H1 (cell line): ENCODE measurements around the gene GAD2. TPM values are rescaled to one million over a fixed set of nuclear protein-coding genes. Genes with fewer than 3 reads are reported as not detected.

Experiments
- CTCF ChIA-PET: fragments of 300-600 bp; sonication (Branson Sonifier 250); formaldehyde crosslinking; loops from one replicate; lab custom pipeline; 2021; ENCODE audit not compliant: partially characterized antibody; lab: Charles Lee
- POLR2A ChIA-PET: fragments of 300-600 bp; sonication (Branson Sonifier 250); formaldehyde crosslinking; loops from one replicate; lab custom pipeline; 2021; ENCODE audit warnings: inconsistent platforms; ENCODE audit not compliant: partially characterized antibody; lab: Charles Lee
- DNase-seq, 2 experiments: peaks; one replicate each; pipeline versions ENCODE4 v3.0.0 to v3.0.0-alpha.2; 2010 to 2022; ENCODE audit warnings: low spot score in 2 of 2, low read depth in 1 of 2, mixed read lengths in 1 of 2
- FAIRE-seq: peaks from 2 replicates; lab custom pipeline; 2011; peaks lifted over from hg19 to GRCh38; lab: Jason Lieb, UNC
- H2AFZ ChIP-seq: 2 replicates; pipeline ENCODE4 v1.8.1; 2012; ENCODE audit warnings: low read length, inconsistent platforms
- H2AK5ac ChIP-seq: 2 replicates; pipeline ENCODE4 v1.6.1; 2013; ENCODE audit warnings: low read depth, low read length
- H2BK120ac ChIP-seq: replicated peaks from 2 replicates; pipeline ENCODE3; 2013; ENCODE audit warnings: low read depth, low read length, inconsistent platforms
- H2BK12ac ChIP-seq: 2 replicates; pipeline ENCODE4 v1.6.1; 2013; ENCODE audit warnings: low read depth, low read length
- H2BK15ac ChIP-seq: 2 replicates; pipeline ENCODE4 v1.6.1; 2013; ENCODE audit warnings: low read length
- H2BK20ac ChIP-seq: 2 replicates; pipeline ENCODE4 v1.6.1; 2013; ENCODE audit warnings: low read length
- H2BK5ac ChIP-seq: 2 replicates; pipeline ENCODE4 v1.6.1; 2013; ENCODE audit warnings: low read depth, low read length
- H3K14ac ChIP-seq: 2 replicates; pipeline ENCODE4 v1.6.1; 2013; ENCODE audit warnings: inconsistent platforms; ENCODE audit not compliant: insufficient read length
- H3K18ac ChIP-seq: 2 replicates; pipeline ENCODE4 v1.6.1; 2013; ENCODE audit warnings: low read length; ENCODE audit errors: extremely low read depth
- H3K23ac ChIP-seq: 2 replicates; pipeline ENCODE4 v1.6.1; 2013; ENCODE audit warnings: inconsistent platforms; ENCODE audit not compliant: insufficient read length
- H3K23me2 ChIP-seq: 2 replicates; pipeline ENCODE4 v1.6.1; 2013; ENCODE audit warnings: low read depth, low read length
- H3K27ac ChIP-seq: 2 replicates; pipeline ENCODE4 v1.6.1; 2011; ENCODE audit warnings: low read depth, low read length, inconsistent platforms
- H3K27me3 ChIP-seq, 4 experiments: replicated peaks in 1 of 4; 1 replicate in 1 of 4; 2 replicates in 3 of 4; pipeline versions ENCODE4 v1.6.1 to v1.8.1; 2011 to 2013; ENCODE audit warnings: low read length in 3 of 4, mild to moderate bottlenecking in 3 of 4, inconsistent platforms in 2 of 4, mixed read lengths in 2 of 4, moderate library complexity in 1 of 4; ENCODE audit not compliant: control insufficient read depth in 3 of 4, insufficient read depth in 3 of 4; ENCODE audit errors: extremely low read depth in 1 of 4
- H3K36me3 ChIP-seq, 4 experiments: 2 replicates each; pipeline versions ENCODE4 v1.6.1 to v1.8.1; 2011 to 2013; ENCODE audit warnings: mild to moderate bottlenecking in 4 of 4, low read length in 3 of 4, moderate library complexity in 2 of 4, control low read depth in 1 of 4, inconsistent platforms in 1 of 4; ENCODE audit not compliant: insufficient read depth in 4 of 4, control insufficient read depth in 2 of 4
- H3K4ac ChIP-seq: replicated peaks from 2 replicates; pipeline ENCODE3; 2013; ENCODE audit warnings: low read length, low read depth, mixed read lengths, inconsistent platforms; ENCODE audit not compliant: insufficient read length
- H3K4me1 ChIP-seq, 4 experiments: replicated peaks in 1 of 4; 1 replicate in 1 of 4; 2 replicates in 3 of 4; pipeline versions ENCODE4 v1.6.1 to v1.8.1; 2011 to 2013; ENCODE audit warnings: low read length in 3 of 4, inconsistent platforms in 2 of 4, mixed read lengths in 1 of 4; ENCODE audit not compliant: insufficient read depth in 4 of 4, control insufficient read depth in 3 of 4
- H3K4me2 ChIP-seq, 2 experiments: 2 replicates each; pipeline versions ENCODE4 v1.6.1 to v1.8.1; 2011 to 2013; ENCODE audit warnings: low read depth in 2 of 2, low read length in 2 of 2, control low read depth in 1 of 2, inconsistent platforms in 1 of 2, mild to moderate bottlenecking in 1 of 2; ENCODE audit not compliant: insufficient read depth in 1 of 2
- H3K4me3 ChIP-seq, 4 experiments: fragments of 200-600, 300-600 bp in 1 of 4; sonication (generic), shearing (Covaris generic), sonication (Bioruptor Twin) in 1 of 4; 2 replicates each; pipeline versions ENCODE4 v1.5.1 to v1.8.1; 2011 to 2016; ENCODE audit warnings: low read length in 4 of 4, low read depth in 3 of 4, control low read depth in 2 of 4, inconsistent platforms in 2 of 4, mild to moderate bottlenecking in 2 of 4, mixed read lengths in 1 of 4, moderate library complexity in 1 of 4; ENCODE audit not compliant: insufficient read depth in 2 of 4; ENCODE audit errors: extremely low read depth in 1 of 4
- H3K56ac ChIP-seq: replicated peaks from 2 replicates; pipeline ENCODE3; 2013; ENCODE audit warnings: low read depth, mild to moderate bottlenecking, mixed read lengths, low read length, inconsistent platforms; ENCODE audit not compliant: insufficient read length
- H3K79me1 ChIP-seq: 2 replicates; pipeline ENCODE4 v1.6.1; 2013; ENCODE audit warnings: low read depth, low read length, control low read depth
- H3K79me2 ChIP-seq, 2 experiments: 2 replicates each; pipeline versions ENCODE4 v1.6.1 to v1.8.1; 2012 to 2013; ENCODE audit warnings: low read length in 2 of 2, mild to moderate bottlenecking in 2 of 2, inconsistent platforms in 1 of 2; ENCODE audit not compliant: insufficient read depth in 2 of 2, control insufficient read depth in 1 of 2
- H3K9ac ChIP-seq, 4 experiments: replicated peaks in 1 of 4; 1 replicate in 1 of 4; 2 replicates in 3 of 4; pipeline versions ENCODE4 v1.6.1 to v1.8.1; 2011 to 2013; ENCODE audit warnings: low read depth in 3 of 4, low read length in 3 of 4, control low read depth in 2 of 4, mild to moderate bottlenecking in 2 of 4, moderate library complexity in 2 of 4, inconsistent platforms in 1 of 4; ENCODE audit errors: extremely low read depth in 1 of 4
- H3K9me3 ChIP-seq, 2 experiments: 2 replicates each; pipeline versions ENCODE4 v1.6.1 to v1.8.1; 2012 to 2013; ENCODE audit warnings: mild to moderate bottlenecking in 2 of 2, moderate library complexity in 2 of 2, control low read depth in 1 of 2, inconsistent platforms in 1 of 2, low read depth in 1 of 2, low read length in 1 of 2, mixed read lengths in 1 of 2; ENCODE audit not compliant: insufficient read depth in 2 of 2
- H4K20me1 ChIP-seq, 2 experiments: replicated peaks in 1 of 2; 2 replicates each; pipeline versions ENCODE3 to v1.8.1; 2011 to 2013; ENCODE audit warnings: inconsistent platforms in 2 of 2, low read length in 2 of 2, mild to moderate bottlenecking in 1 of 2; ENCODE audit not compliant: insufficient read depth in 2 of 2, control insufficient read depth in 1 of 2
- H4K5ac ChIP-seq: 2 replicates; pipeline ENCODE4 v1.6.1; 2013; ENCODE audit warnings: low read length, low read depth, mixed read lengths, inconsistent platforms; ENCODE audit not compliant: insufficient read length
- H4K8ac ChIP-seq: 2 replicates; pipeline ENCODE4 v1.8.0; 2013; ENCODE audit warnings: mild to moderate bottlenecking, moderate library complexity, low read length, inconsistent platforms; ENCODE audit not compliant: insufficient read depth; ENCODE audit errors: extremely low read depth
- H4K91ac ChIP-seq: replicated peaks from 2 replicates; pipeline ENCODE3; 2013; ENCODE audit warnings: low read length, mixed read lengths, inconsistent platforms; ENCODE audit not compliant: insufficient read length
- CTCF ChIP-seq, 3 experiments: IDR thresholded peaks; 1 replicate in 2 of 3; 2 replicates in 1 of 3; pipeline versions ENCODE4 v1.5.1 to v1.6.1; 2011; ENCODE audit warnings: low read length in 3 of 3, mild to moderate bottlenecking in 3 of 3, inconsistent platforms in 2 of 3, low read depth in 1 of 3, moderate library complexity in 1 of 3; ENCODE audit not compliant: insufficient read depth in 1 of 3; ENCODE audit errors: control extremely low read depth in 1 of 3
- EGR1 ChIP-seq: IDR thresholded peaks from 2 replicates; pipeline ENCODE4 v1.6.1; 2011; ENCODE audit warnings: low read depth, low read length, borderline replicate concordance
- GTF2F1 ChIP-seq: IDR thresholded peaks from 2 replicates; pipeline ENCODE4 v1.6.1; 2012; ENCODE audit warnings: low read depth, low read length, improper control_type of control experiment, borderline replicate concordance
- JUN ChIP-seq: IDR thresholded peaks from 2 replicates; pipeline ENCODE4 v1.6.1; 2011; ENCODE audit warnings: low read depth, mild to moderate bottlenecking, improper control_type of control experiment, low read length
- RAD21 ChIP-seq, 2 experiments: IDR thresholded peaks in 1 of 2; conservative IDR thresholded peaks in 1 of 2; 2 replicates each; pipeline ENCODE4 v1.6.1; 2011; ENCODE audit warnings: low read depth in 2 of 2, low read length in 2 of 2, improper control_type of control experiment in 1 of 2, inconsistent platforms in 1 of 2, mild to moderate bottlenecking in 1 of 2, moderate library complexity in 1 of 2
- RBBP5 ChIP-seq: IDR thresholded peaks from 2 replicates; pipeline ENCODE4 v1.7.1; 2012; ENCODE audit warnings: low read depth, mild to moderate bottlenecking, inconsistent platforms, low read length, moderate library complexity, borderline replicate concordance
- SAP30 ChIP-seq: fragments of 300-600 bp; sonication (generic); IDR thresholded peaks from 2 replicates; pipeline ENCODE4 v1.7.1; 2012; ENCODE audit warnings: low read length, moderate library complexity, mild to moderate bottlenecking, inconsistent platforms; ENCODE audit not compliant: insufficient read depth, insufficient replicate concordance
- SP2 ChIP-seq: IDR thresholded peaks from 2 replicates; pipeline ENCODE4 v1.6.1; 2012; ENCODE audit warnings: mild to moderate bottlenecking, low read length, inconsistent platforms
- SRF ChIP-seq: IDR thresholded peaks from 2 replicates; pipeline ENCODE4 v1.6.1; 2011; ENCODE audit warnings: mild to moderate bottlenecking, low read depth, low read length, moderate library complexity
- TAF7 ChIP-seq: optimal IDR thresholded peaks from 2 replicates; pipeline ENCODE3; 2011; ENCODE audit warnings: low read depth, mild to moderate bottlenecking, inconsistent platforms, low read length, moderate library complexity, borderline replicate concordance
- YY1 ChIP-seq: IDR thresholded peaks from 2 replicates; pipeline ENCODE4 v1.6.1; 2011; ENCODE audit warnings: low read depth, mild to moderate bottlenecking, low read length
- WGBS, 2 experiments: shearing (Covaris generic) in 1 of 2; methylation state at CpG; one replicate each; pipeline versions ENCODE4 v1.1.6 to v1.1.7; 2013 to 2015; ENCODE audit warnings: low lambda C conversion rate in 2 of 2, mixed read lengths in 2 of 2, inconsistent platforms in 1 of 2, low coverage in 1 of 2, missing lambda C conversion rate in 1 of 2; ENCODE audit not compliant: insufficient replicate concordance in 2 of 2, insufficient coverage in 1 of 2, insufficient read length in 1 of 2; ENCODE audit errors: extremely low coverage in 1 of 2, missing lambda C conversion rate in 1 of 2; 5-methylcytosine and 5-hydroxymethylcytosine counted together
- polyA plus RNA-seq, 7 experiments: library from polyadenylated mRNA; depleted of rRNA in 3 of 7; stranded (reverse) in 5 of 7; unstranded in 2 of 7; fragments of >200 nt in 5 of 7; fragments of 200-250 nt in 2 of 7; gene quantifications; 1 replicate in 5 of 7; 2 replicates in 1 of 7; 4 replicates in 1 of 7; pipeline versions ENCODE4 v1.2.1 to v1.2.3, GENCODE V29; 2011 to 2013; ENCODE audit warnings: missing spikeins in 2 of 7, mixed read lengths in 2 of 7
- total RNA-seq: library from RNA; stranded (reverse); fragmentation: NEBNext Ultra II Directional; extraction: Animal tissue kit (Norgen Biotek cat#: 25700); gene quantifications from 2 replicates; pipeline ENCODE4 v1.2.1, GENCODE V29; 2021

The GAD2 gene
- total and polyA plus RNA-seq, 2 of the 8 experiments (the other 6 are each of a cell fraction or from before 2014, with no cell fraction given): 0.30 to 0.47 TPM

GRCh38 chr10:26172131-26172530, 44.4 kb upstream of the GAD2 start:
- FAIRE-seq: no peak
- no peak overlapping the region for H3K56ac ChIP-seq
- TF ChIP-seq GTF2F1: no peak
- no peak for TF ChIP-seq SP2
- TF ChIP-seq SRF: no peak
- TF ChIP-seq TAF7: no peak
- TF ChIP-seq RBBP5: no peak
- peak; percentile 44 to 56 for TF ChIP-seq RAD21 (IDR thresholded peaks at IDR 0.05 in 1 of 2, conservative IDR thresholded peaks at IDR 0.05 in 1 of 2; ENCODE audit: low read depth in 2 of 2, low read length in 2 of 2)
- no peak for TF ChIP-seq EGR1
- TF ChIP-seq JUN: no peak
- TF ChIP-seq CTCF (IDR thresholded peaks at IDR 0.05; ENCODE audit: control extremely low read depth in 1 of 3, insufficient read depth in 1 of 3, low read depth in 1 of 3, low read length in 3 of 3): peak; percentile 6 to 27 (median 21); a peak in 2 of 4 replicates
- no peak for TF ChIP-seq SAP30
- no peak for TF ChIP-seq YY1

More at GRCh38 chr10:26172131-26172530, 44.4 kb upstream of the GAD2 start:
- H2AK5ac ChIP-seq: no peak overlapping the region
- no peaks in the 10 kb centered on the region for H3K79me2 ChIP-seq
- ChIA-PET POLR2A (no interaction called here), CTCF (interaction anchor here (0.6 to 1.3 kb wide), 4 partner anchors 16 to 120 kb away, joined by 3 to 5 read pairs (median 4); no protein-coding TSS in a partner anchor)
- H3K9me3 ChIP-seq: no peaks in the 10 kb centered on the region
- H4K5ac ChIP-seq: no peak overlapping the region
- H2BK5ac ChIP-seq: no peak overlapping the region
- no peak overlapping the region for H3K4me3 ChIP-seq
- H3K4ac ChIP-seq: no peak overlapping the region
- 51% methylated on average over 7 of the region's 7 CpGs; no CpG with 5 or more reads in 1 of the 2 experiments for whole genome bisulfite sequencing, 2 experiments
- H4K8ac ChIP-seq: no peak overlapping the region
- H3K4me2 ChIP-seq: no peak overlapping the region
- H2BK20ac ChIP-seq: no peak overlapping the region
- peak in 1 of 2 experiments; percentile 13 for DNase-seq
- H3K23ac ChIP-seq: no peak overlapping the region
- no peaks in the 10 kb centered on the region for H3K79me1 ChIP-seq
- H2BK12ac ChIP-seq: no peak overlapping the region
- no peak overlapping the region for H4K91ac ChIP-seq
- no peak overlapping the region for H2BK120ac ChIP-seq
- H3K9ac ChIP-seq: no peak overlapping the region
- H3K14ac ChIP-seq: no peak overlapping the region
- H3K18ac ChIP-seq: 0 out of 2 replicates have a peak overlapping the region, but pooled peaks have one; percentile 62
- H3K4me1 ChIP-seq: peaks cover 0 to 14% (median 6%) of the 10 kb centered on the region in 4 experiments; a peak in 5 of 7 replicates
- no peaks in the 10 kb centered on the region for H3K27me3 ChIP-seq
- H2BK15ac ChIP-seq: no peak overlapping the region
- no peak overlapping the region for H3K27ac ChIP-seq
- no peaks in the 10 kb centered on the region for H3K23me2 ChIP-seq
- no peaks in the 10 kb centered on the region for H4K20me1 ChIP-seq
- H3K36me3 ChIP-seq: no peaks in the 10 kb centered on the region
- H2AFZ ChIP-seq: no peak overlapping the region
